Stimulated activated naive CD8-positive, alpha-beta T cell treated with anti-CD3 and anti-CD28 coated beads, Interleukin-15, amount 100 ng/mL, for 72 hours (primary cell): ENCODE results near the gene TNS4.

ENCODE experiments used
- ATAC-seq: fragments of 150-1000 bp; cut with Tn5 transposase; 2 replicates; pipeline ENCODE4 v1.10.0; 2021; ENCODE audit warnings: mild to moderate bottlenecking, moderate library complexity
- DNase-seq, 2 donors: peaks; one replicate each; pipeline ENCODE4 v3.0.0; 2021 to 2022
- H3K27ac Mint-ChIP-seq, 2 donors: one replicate each; pipeline ENCODE4 v1.8.0; 2022; ENCODE audit warnings: mild to moderate bottlenecking in 2 of 2, mixed read lengths in 2 of 2, moderate library complexity in 2 of 2
- H3K27me3 Mint-ChIP-seq: one replicate; pipeline ENCODE4 v1.8.0; 2022; ENCODE audit warnings: mixed read lengths
- H3K4me1 Mint-ChIP-seq: one replicate; pipeline ENCODE4 v1.8.0; 2022; ENCODE audit warnings: mild to moderate bottlenecking, mixed read lengths
- H3K4me3 Mint-ChIP-seq, 2 donors: one replicate each; pipeline ENCODE4 v1.8.0; 2022; ENCODE audit warnings: mild to moderate bottlenecking in 2 of 2, mixed read lengths in 2 of 2, moderate library complexity in 1 of 2
- H3K9me3 Mint-ChIP-seq, 2 donors: one replicate each; pipeline ENCODE4 v1.8.0; 2022; ENCODE audit warnings: mixed read lengths in 2 of 2

TNS4 gene

DNA sequence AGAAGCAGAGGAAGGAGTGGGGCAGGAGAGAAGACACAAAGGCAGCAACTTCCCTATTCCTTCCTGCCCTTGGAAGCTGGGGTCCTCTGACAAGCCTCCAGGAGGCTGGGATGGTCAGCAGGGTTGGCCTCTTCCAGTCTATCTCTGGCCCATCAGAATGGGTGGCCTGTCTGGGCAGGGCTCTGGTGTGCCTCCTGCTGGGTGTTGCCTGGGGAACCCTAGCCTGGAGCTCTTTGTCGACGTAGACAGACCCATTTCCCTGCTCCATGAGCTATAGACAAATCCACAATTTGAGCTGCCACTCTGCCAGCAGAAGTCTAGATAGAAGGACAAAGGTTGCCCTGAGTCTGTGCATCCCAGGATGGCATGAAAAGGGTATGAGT lies 46.8 kb downstream of the TNS4 start:
- Mint-ChIP-seq H3K4me1 (peaks cover 13% of the 10 kb centered on the region), H3K27ac (peak overlapping the region in 1 of 2 donors; percentile 36), H3K9me3 (no peaks in the 10 kb centered on the region), H3K27me3 (no peaks in the 10 kb centered on the region), H3K4me3 (no peak overlapping the region)
- ATAC-seq (no peak), DNase-seq (no peak)

- Mint-ChIP-seq H3K9me3 (no peaks in the 10 kb centered on the region), H3K4me1 (peaks cover 13% of the 10 kb centered on the region), H3K27me3 (no peaks in the 10 kb centered on the region), H3K27ac (peak overlapping the region in 1 of 2 donors; percentile 36), H3K4me3 (no peak overlapping the region)
- DNase-seq (no peak), ATAC-seq (no peak)
These were observed 47.4 kb downstream of the TNS4 start for GRCh38 chr17:40453881-40454612.

DNA sequence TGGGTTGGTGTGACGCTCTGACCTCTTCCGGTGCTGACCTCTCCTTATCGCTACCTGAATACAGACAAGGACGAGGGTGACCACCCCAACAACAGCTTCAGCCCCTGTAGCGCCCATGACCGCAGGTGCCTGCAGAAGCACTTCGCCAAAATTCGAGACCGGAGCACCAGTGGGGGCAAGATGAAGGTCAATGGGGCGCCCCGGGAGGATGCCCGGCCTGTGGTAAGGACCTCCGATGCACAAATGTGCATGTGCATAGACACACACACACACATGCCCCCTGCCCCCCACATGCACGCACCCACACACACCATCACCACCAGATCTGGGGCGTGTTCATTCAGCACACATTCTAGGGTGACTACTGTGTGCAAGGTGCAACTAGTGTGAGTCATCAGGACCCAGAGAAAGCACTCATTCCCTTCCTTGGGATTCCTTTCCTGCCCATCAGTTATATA lies 48.5 kb downstream of the TNS4 start:
- no peak overlapping the region for H3K4me3 Mint-ChIP-seq
- DNase-seq, result no peak
- peaks cover 22% of the 10 kb centered on the region for H3K4me1 Mint-ChIP-seq
- H3K9me3 Mint-ChIP-seq, result no peaks in the 10 kb centered on the region
- no peak for ATAC-seq
- peak overlapping the region in 1 of 2 donors; percentile 52 for H3K27ac Mint-ChIP-seq
- peaks cover 6% of the 10 kb centered on the region for H3K27me3 Mint-ChIP-seq

DNA sequence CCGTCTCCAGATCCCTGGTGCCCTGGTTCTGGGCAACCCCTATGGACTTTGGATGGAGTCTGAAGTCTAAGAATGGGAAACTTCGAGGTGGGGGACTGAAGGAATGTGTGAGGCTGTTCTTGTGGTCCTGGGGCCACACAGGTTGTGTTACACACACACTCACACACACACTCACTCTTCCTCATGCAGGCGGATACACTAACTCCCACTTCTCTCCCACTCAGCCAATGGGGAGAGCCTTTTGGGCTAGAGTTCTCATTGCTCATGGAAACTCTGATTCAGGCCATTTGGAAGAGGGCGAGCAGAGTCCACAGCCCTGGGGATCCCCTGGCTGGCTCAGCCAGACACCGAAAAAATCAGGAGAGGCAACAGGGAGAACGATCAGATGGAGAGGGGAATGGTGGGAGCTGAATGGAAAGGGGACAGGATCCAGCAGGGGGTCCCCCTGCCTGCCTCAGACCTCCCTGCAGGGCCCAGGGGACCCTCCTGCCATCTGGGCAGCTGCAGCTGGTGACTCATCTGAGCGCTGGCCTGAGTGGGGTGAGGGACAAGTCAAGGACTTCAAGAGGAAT lies 49.1 kb downstream of the TNS4 start:
- DNase-seq (no peak), ATAC-seq (no peak)
- H3K27me3 Mint-ChIP-seq, result peaks cover 12% of the 10 kb centered on the region
- peaks cover 28% of the 10 kb centered on the region for H3K4me1 Mint-ChIP-seq
- H3K4me3 Mint-ChIP-seq, result no peak overlapping the region
- no peaks in the 10 kb centered on the region for H3K9me3 Mint-ChIP-seq
- peak overlapping the region in 1 of 2 donors; percentile 52 for H3K27ac Mint-ChIP-seq

- Mint-ChIP-seq H3K27ac (no peak overlapping the region), H3K4me1 (peaks cover 29% of the 10 kb centered on the region)
- ATAC-seq, result no peak
These were observed 50.0 kb downstream of the TNS4 start for GRCh38 chr17:40451420-40451819.

GRCh38 chr17:40450175-40450574 lies 51.2 kb downstream of the TNS4 start:
- H3K27me3 Mint-ChIP-seq, result peaks cover 17% of the 10 kb centered on the region
- H3K9me3 Mint-ChIP-seq, result no peaks in the 10 kb centered on the region
- H3K4me1 Mint-ChIP-seq, result peaks cover 35% of the 10 kb centered on the region
- DNase-seq, result peak in 1 of 2 donors; percentile 26
- H3K27ac Mint-ChIP-seq, result no peak overlapping the region
- no peak for ATAC-seq
- no peak overlapping the region for H3K4me3 Mint-ChIP-seq

More at GRCh38 chr17:40451420-40451819, 50.0 kb downstream of the TNS4 start:
- Mint-ChIP-seq H3K9me3 (no peaks in the 10 kb centered on the region), H3K4me3 (no peak overlapping the region), H3K27me3 (peaks cover 17% of the 10 kb centered on the region)
- DNase-seq, result no peak

- ATAC-seq, result no peak
- H3K4me1 Mint-ChIP-seq, result peaks cover 50% of the 10 kb centered on the region
- no peak overlapping the region for H3K4me3 Mint-ChIP-seq
- H3K27ac Mint-ChIP-seq, result no peak overlapping the region
- no peaks in the 10 kb centered on the region for H3K9me3 Mint-ChIP-seq
- no peak for DNase-seq
- H3K27me3 Mint-ChIP-seq, result peaks cover 17% of the 10 kb centered on the region
These were observed 52.7 kb downstream of the TNS4 start for GRCh38 chr17:40448639-40449261.

DNA sequence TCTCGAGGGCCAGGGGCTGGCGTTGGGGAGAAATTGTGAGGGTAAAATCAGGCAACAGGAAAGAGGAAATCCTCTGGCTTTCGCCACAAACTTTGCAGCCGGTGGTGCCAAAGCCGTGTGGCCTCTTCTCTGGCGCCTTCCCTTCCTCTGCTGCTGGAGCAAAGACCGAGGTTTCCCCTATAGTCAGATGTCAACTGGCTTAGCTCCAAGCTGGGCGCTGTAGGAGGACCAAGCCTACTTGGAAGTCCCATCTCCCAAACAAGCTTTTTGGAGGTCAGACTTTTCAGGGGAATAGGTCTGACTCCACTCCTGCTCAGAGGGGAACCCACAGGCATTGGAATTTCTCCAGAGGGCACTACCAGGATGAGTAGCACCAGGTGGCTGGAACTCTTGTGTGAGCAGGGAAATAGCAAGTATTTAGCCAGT lies 53.2 kb downstream of the TNS4 start:
- peaks cover 51% of the 10 kb centered on the region for H3K4me1 Mint-ChIP-seq
- ATAC-seq, result no peak
- no peak overlapping the region for H3K27ac Mint-ChIP-seq
- no peak overlapping the region for H3K4me3 Mint-ChIP-seq
- peaks cover 17% of the 10 kb centered on the region for H3K27me3 Mint-ChIP-seq
- no peaks in the 10 kb centered on the region for H3K9me3 Mint-ChIP-seq
- DNase-seq, result no peak

DNA sequence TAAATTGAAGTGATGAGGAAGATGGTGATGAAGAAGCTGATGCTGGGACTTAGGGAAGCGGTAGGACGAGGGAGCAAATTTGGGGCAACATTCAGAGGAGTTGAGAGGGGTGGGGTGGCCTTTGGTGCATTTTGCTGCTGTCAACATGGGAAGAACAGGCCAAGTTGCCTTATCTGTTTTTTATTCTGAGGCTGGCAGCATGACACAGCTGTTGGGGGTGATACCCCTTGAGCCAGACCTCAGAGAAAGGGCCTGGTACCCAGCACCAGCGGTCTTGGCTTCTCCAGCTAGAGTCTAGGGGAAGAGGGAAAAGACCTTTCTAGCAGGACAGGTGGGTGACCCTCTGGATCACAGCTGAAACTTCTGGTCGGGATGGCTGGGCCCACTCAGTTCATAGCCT lies 53.6 kb downstream of the TNS4 start:
- DNase-seq, result no peak
- Mint-ChIP-seq H3K27me3 (peaks cover 17% of the 10 kb centered on the region), H3K4me3 (no peak overlapping the region)

DNA sequence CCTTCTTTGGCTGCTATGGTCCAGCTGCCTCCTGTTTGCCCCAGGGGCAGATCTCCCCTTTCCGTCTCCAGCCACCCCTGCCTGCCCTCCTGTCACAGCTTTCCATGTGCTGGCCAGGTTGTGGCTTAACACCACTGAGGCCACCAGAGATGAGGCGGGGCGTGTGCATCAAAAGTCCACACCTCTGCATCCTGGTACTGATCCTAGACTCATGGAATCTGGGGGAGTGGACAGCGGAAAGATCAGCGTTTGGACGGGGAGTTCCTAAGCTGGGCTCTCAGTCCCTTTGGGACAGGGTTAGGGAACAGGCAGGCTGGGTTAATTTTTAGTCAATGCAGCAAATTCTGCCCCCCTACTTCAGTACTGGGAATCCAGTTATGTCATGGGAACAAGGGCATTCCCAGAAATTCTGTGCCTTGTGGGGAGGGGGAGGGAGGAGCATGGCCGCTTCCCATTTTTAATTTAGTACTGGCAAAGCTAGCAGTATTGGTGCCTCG lies 54.2 kb downstream of the TNS4 start:
- ATAC-seq, result no peak
- H3K27ac Mint-ChIP-seq, result no peak overlapping the region
- peaks cover 22% of the 10 kb centered on the region for H3K27me3 Mint-ChIP-seq
- no peak overlapping the region for H3K4me3 Mint-ChIP-seq
- no peak for DNase-seq
- H3K9me3 Mint-ChIP-seq, result no peaks in the 10 kb centered on the region
- H3K4me1 Mint-ChIP-seq, result peaks cover 42% of the 10 kb centered on the region

More for the DNA sequence above, 53.6 kb downstream of the TNS4 start:
- ATAC-seq, result no peak
- H3K4me1 Mint-ChIP-seq, result peaks cover 48% of the 10 kb centered on the region
- peak overlapping the region in 1 of 2 donors; percentile 78 for H3K27ac Mint-ChIP-seq
- no peaks in the 10 kb centered on the region for H3K9me3 Mint-ChIP-seq

DNA sequence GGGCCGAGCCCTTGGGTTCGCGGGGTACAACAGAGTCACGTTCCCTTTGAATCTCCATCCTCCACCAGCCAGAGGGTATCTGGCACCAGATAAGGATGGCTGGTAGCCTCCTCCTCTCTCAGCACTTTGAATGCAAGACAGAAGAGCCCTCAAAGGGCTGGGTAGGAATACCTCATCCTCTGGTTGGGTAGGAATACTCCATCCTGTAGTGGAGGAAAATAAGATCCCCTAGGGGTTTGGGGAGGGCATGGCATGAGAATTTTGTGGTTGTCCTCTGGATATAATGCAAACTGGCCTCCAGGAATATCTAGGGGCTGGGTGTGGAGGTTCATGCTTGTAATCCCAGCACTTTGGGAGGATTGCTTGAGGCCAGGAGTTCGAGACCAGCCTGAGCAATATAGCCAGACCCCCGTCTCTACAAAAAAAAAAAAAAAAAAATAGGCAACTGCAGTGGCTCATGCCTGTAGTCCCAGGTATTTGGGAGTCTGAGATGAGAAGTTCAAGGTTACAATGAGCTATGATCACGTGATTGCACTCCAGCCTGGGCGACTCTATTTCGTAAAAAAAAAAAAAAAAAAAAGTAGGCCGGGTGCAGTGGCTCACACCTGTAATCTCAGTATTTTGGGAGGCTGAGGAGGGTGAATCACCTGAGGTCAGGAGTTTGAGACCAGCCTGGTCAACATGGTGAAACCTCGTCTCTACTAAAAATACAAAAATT lies 55.5 kb downstream of the TNS4 start:
- Mint-ChIP-seq H3K4me1 (peaks cover 38% of the 10 kb centered on the region), H3K4me3 (peak overlapping the region; percentile 47 to 76), H3K9me3 (no peaks in the 10 kb centered on the region), H3K27ac (no peak overlapping the region), H3K27me3 (peaks cover 24% of the 10 kb centered on the region)
- DNase-seq, result no peak
- ATAC-seq, result no peak

GRCh38 chr17:40443988-40444899 lies 57.2 kb downstream of the TNS4 start:
- Mint-ChIP-seq H3K9me3 (no peaks in the 10 kb centered on the region), H3K4me1 (peaks cover 38% of the 10 kb centered on the region), H3K27ac (peak overlapping the region in 1 of 2 donors; percentile 26), H3K4me3 (peak overlapping the region; percentile 47 to 76), H3K27me3 (peaks cover 32% of the 10 kb centered on the region)
- DNase-seq (peak; percentile 37 to 42), ATAC-seq (peak; percentile 24)

- DNase-seq (peak; percentile 74 to 79), ATAC-seq (peak; percentile 85)
- Mint-ChIP-seq H3K27me3 (peaks cover 27% of the 10 kb centered on the region), H3K4me3 (peak within 1 kb of the TSS; percentile 47 to 76), H3K4me1 (peaks cover 33% of the 10 kb centered on the region), H3K9me3 (no peaks in the 10 kb centered on the region), H3K27ac (peak within 1 kb of the TSS in 1 of 2 donors; percentile 26)
These were observed 58.0 kb downstream of the TNS4 start, which contains the start of gene IGFBP4 for GRCh38 chr17:40443196-40443987. Gene IGFBP4 (plus strand): TSS chr17:40443450. CDS start chr17:40443736, 286 bp downstream.
